H1 (cell line): ENCODE measurements around the gene GFRA4. TPM values are rescaled to one million over a fixed set of nuclear protein-coding genes. Genes with fewer than 3 reads are reported as not detected.

Source experiments
- EZH2 ChIP-seq: fragments of 200-600 bp; sonication (generic); IDR thresholded peaks from 2 replicates; pipeline ENCODE4 v1.7.1; 2012; ENCODE audit warnings: low read depth, mild to moderate bottlenecking, moderate library complexity, low read length, inconsistent platforms; ENCODE audit not compliant: severe bottlenecking
- NANOG ChIP-seq: IDR thresholded peaks from 2 replicates; pipeline ENCODE4 v1.6.1; 2011; ENCODE audit warnings: low read length, low read depth, mild to moderate bottlenecking, inconsistent platforms; ENCODE audit not compliant: insufficient read depth, poor library complexity, severe bottlenecking
- RBBP5 ChIP-seq: IDR thresholded peaks from 2 replicates; pipeline ENCODE4 v1.7.1; 2012; ENCODE audit warnings: low read depth, mild to moderate bottlenecking, inconsistent platforms, low read length, moderate library complexity, borderline replicate concordance
- polyA plus RNA-seq, 7 experiments: library from polyadenylated mRNA; depleted of rRNA in 3 of 7; stranded (reverse) in 5 of 7; unstranded in 2 of 7; fragments of >200 nt in 5 of 7; fragments of 200-250 nt in 2 of 7; gene quantifications; 1 replicate in 5 of 7; 2 replicates in 1 of 7; 4 replicates in 1 of 7; pipeline versions ENCODE4 v1.2.1 to v1.2.3, GENCODE V29; 2011 to 2013; ENCODE audit warnings: missing spikeins in 2 of 7, mixed read lengths in 2 of 7
- total RNA-seq: library from RNA; stranded (reverse); fragmentation: NEBNext Ultra II Directional; extraction: Animal tissue kit (Norgen Biotek cat#: 25700); gene quantifications from 2 replicates; pipeline ENCODE4 v1.2.1, GENCODE V29; 2021

GFRA4 gene
- total and polyA plus RNA-seq, 2 of the 8 experiments (the other 6 are each of a cell fraction or from before 2014, with no cell fraction given) = 0.05 TPM; not detected in 1

DNA sequence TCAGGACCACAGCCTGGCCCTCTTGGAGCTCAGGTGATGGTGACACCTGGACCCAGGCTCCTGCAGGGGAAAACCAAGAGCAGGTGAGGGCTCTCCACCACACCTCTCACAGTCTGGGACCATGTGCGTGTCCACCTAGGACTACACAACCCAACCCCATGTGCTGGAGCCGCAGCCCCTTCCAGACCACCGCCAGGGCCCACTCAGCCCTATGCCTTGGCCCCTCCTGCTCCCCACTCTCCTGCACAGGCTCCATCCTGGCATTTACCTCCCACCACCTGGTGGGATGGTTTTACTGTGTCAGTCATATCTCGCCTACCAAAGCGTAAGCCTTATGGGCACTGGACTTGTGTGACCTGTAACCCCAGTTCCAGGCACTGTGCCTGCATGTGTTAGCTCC lies 31.7 kb upstream of the GFRA4 start (continued):
- TF ChIP-seq EZH2 (no peak), RBBP5 (no peak), NANOG (no peak)
- TF ChIP-seq, all 59 proteins: peak for 0
